Hippocampal formation (tissue), 2 donors: Measurements from ENCODE around the gene WDR12.
"Not testable (repeated sequence)": the region's sequence is repeated elsewhere in the genome, so short reads cannot be mapped to it uniquely, and the experiment has no call there.

Experiments
- DNase-seq, 2 donors: peaks; one replicate each; lab custom pipeline; 2025; lab: John Stamatoyannopoulos, UW

WDR12 gene

GRCh38 chr2:202885190-202885589, 26.3 kb downstream of the WDR12 start:
- no peak for DNase-seq

DNA sequence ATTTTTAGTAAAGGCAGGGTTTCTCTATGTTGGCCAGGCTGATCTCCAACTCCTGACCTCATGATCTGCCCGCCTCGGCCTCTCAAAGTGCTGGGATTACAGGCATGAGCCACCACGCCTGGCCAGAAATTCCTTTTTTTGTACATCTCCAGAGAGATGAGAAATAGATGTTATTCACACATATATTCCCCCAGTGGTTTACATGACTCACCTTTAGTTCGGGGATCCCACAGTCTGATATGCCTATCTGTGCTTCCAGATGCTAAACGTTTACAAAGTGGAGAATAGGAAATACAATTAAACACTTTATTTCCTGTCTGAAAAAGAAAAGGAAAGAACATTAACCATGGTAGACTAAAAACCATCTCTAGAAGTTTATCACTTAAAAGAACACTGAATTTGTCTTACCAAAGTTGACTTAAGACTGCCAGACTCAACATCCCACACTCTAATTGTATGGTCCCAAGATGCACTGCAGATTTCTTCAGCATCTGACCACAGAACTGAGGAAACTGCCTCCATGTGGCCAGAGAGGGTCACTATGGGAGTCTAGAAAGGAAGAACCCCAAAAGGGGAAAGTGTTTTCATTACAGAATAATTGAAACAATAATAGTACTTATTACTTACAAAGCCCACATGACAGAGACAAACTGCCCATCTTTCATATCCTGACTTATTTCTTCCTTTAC, 27.3 kb downstream of the WDR12 start:
- DNase-seq: no peak

GRCh38 chr2:202881570-202881969, 29.9 kb downstream of the WDR12 start:
- no peak for DNase-seq

DNA sequence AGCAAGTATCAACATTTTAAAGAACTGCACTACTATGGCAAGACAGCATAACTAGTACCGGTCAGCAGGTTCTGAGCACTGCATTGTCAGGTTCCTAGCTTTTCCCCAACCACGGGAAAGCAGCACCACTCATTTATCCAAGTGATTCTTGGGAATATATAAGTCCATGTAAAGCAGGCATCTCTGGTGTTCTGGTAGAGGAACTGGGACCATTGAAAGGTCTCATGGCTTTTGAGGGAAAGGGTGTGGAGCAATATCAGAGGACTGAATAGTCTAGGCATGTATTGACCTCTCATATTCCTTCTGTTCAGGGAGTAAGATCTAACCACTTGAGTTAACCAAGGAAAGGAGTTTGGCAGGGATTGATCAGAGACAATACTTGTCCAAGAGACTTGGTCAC, 33.8 kb downstream of the WDR12 start:
- no peak for DNase-seq

DNA sequence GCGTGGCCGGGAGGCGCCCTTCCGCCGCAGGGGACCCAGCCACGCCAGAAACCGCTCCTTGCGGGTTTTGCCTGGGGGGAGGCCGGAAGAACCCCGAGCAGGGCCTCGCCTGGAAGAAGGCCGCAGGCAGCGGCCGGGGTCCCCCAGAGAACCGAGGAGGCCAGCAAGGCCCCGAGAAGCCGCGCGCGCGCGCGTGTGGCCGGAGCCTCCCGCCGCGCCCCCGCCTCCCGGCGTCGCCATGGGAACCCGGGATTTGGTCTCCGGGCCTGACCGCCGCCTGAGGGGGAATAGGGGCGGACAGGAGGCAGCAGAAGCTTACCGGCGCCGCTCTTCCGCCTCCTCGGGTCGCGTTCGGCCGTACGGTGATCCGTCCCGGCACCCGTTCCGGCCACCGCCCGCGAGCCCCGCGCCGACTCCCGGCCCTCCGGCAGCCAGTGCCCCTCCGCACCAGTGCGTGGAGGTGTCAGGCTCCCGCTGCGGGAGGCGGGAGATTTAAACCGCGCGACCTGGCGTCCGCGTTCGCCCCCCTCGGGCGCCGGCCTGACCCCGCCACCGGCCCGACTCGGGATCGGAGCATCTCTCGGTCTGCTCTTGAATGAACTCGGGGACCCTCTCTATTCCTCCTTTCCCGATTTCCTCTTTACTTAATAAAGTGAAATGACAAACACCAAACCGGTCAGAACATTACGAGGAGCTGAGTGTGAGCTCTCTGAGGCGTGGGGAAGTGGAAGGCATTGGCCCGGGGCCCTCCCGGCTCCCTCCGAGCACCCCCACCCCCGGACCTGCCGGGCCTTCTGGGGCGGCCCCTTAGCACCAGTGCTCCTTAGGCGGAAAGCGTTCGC, 40.0 kb downstream of the WDR12 start, which contains the start of gene ICA1L:
Gene ICA1L (minus strand): TSS at position 467 of the 842 bp plus-strand sequence. CDS start 42,757 bp downstream, outside the sequence.
- peak in 1 of 2 donors; percentile 57 for DNase-seq

DNA sequence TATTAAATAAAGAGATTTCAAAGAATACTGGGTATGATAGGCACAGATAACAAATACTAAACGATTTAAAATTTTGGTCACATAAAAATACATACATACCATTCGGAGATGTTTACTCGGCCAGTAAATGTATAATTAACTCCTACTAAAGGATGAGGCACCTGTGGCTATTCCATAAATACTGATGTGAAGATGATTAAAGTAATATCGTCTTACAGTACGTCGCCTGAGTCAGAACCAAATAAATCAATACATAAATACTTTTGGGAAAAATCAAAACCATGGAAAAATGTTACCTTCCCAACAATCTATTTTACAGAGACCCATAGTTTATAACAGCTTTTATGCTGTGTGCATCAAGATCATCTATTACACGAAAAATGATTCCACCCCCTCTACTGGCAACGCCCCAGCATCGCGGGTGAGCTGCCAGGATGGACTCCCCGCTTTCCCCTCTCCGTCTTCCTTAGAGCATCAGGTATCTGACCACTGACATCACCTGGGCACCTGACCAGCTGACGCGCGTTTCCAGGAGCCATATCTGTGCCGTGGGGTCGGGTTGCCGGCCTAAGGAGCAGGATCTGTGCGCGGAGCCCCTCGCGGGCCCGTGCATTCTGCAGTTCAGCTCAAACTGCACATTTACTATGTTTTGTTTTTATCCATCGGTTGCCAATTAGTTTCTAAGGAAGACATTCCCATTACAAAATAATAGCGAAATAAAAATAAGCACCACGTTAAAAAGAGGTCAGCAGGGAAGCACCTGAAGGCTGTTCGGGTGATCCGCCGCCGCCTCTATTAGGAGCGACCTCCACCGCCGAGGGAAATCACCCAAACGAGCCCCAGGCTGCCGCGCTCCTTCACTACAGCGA, 40.8 kb downstream of the WDR12 start:
- DNase-seq: peak; percentile 31 to 45

GRCh38 chr2:202861987-202862386, 49.5 kb downstream of the WDR12 start:
- no peak for DNase-seq

GRCh38 chr2:202858601-202859000, 52.9 kb downstream of the WDR12 start:
- no peak for DNase-seq

- DNase-seq: not testable (repeated sequence)
Observed at GRCh38 chr2:202849343-202849742, 62.1 kb downstream of the WDR12 start.

- no peak for DNase-seq
Observed at GRCh38 chr2:202848813-202849212, 62.7 kb downstream of the WDR12 start.

DNA sequence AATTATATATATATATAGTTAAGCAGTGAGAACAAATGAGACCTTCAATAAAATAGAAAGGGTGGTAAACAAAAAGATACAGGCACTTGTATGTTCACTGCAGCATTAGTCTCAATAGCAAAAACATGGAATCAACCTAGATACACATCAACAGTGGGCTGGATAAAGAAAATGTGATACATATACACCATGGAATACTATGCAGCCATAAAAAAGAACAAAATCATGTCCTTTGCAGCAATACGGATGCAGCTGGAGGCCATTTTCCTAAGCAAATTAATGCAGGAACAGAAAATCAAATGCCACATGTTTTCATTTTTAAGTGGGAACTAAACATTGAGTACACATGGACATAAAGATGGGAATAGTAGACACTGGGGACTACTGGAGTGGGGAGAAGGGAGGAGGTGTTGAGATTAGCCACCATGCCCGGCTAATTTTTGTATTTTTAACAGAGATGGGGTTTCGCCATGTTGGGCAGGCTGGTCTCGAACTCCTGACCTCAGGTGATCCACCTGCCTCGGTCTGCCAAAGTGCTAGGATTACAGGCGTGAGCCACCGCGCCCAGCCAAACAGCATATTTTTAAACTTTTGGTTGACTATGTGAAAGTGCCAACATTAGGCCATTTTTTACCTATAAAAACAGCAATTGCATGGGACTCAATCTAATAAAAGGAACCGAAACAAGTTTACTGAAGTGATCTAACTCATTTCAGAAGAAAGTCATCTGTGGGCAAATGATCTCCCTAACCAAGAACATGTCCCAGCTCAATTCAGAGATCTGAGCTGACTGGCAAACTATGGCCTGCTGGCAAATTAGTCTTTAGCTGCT, 63.6 kb downstream of the WDR12 start:
- no peak for DNase-seq

- no peak for DNase-seq
Observed at GRCh38 chr2:202844656-202845055, 66.8 kb downstream of the WDR12 start.

- no peak for DNase-seq
Observed at GRCh38 chr2:202842690-202843089, 68.8 kb downstream of the WDR12 start.

DNA sequence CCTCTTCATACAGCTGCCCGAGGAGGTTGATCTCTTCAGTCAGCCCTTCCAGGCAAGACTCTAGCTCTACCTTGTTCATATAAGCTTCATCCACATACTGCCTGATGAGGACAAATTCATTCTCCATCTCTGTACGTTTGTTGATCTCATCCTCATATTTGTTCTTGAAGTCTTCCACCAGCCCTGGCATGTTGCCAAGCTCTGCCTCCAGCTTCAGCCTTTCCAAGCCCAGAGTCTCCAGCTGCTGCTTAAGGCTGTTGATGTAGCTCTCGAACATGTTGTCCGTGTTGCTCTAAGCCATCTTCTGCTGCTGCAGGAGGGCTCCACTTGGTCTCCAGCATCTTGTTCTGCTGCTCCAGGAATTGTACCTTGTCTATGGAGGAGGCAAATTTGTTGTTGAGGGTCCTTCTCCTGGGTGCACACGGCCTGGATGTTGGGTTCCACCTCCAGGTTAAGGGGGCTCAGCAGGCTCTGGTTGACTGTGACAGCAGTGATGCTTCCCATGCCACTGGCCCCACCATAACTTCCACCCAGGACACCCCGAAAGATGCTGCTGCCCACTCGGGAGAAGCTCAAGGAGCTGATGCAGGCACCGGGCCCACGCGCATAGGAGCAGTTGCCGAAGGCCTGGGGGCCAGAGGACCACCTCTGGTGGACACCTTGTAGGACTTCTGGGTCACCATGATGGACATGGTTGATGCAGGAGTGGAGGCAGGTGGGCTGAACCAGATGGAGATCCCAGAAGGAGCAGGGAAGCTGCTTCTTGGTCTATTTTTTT, 70.2 kb downstream of the WDR12 start:
- no peak for DNase-seq

DNA sequence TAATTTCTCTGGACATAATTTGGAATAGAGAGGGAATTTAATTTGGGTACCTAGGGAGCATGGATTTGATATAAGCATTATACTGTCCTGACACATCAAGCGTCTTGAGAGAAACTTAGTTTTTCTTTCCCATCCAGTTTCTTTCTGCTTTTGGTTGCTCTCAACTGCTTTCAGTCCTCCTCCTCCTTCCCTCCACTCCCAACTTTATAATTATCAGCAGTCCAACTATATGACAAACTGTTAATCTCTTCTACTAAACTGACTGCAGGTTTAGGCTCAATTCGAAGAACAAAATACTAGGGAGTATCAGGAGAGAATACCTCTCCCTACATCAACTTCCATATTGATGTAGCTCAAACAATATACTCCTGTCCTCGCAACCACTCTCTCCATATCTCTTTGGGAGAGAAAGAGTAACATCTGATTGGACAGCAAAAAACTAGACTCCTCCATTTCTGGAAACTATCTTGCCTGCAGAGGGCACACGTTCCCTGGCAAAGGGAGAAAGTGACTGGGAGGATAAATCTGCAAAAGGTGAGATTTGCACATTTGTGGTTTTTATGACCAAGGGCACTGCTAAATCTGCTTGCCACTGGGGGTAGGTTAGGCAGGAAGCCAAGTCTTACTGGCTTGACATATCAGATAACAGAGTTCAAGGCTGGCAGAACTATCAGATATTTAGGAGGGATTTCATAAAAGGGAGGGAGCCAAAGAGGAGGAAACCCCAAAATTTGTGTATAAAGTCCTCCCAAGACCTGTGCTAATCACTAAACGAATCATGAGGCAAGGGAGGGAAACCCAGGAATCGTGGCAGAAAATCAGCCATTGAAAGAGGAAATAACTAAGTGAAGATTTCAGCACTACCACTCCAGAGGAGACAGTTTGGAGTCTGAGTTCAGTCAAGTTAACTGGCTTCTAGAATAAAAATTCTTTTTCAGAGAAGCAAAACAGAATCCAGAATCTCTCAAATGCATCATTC, 79.9 kb downstream of the WDR12 start:
- DNase-seq: peak; percentile 5 to 17

- no peak for DNase-seq
Observed at GRCh38 chr2:202824901-202825300, 86.6 kb downstream of the WDR12 start.
